Colonic mucosa (tissue), 4 donors: Measurements from ENCODE around the gene PARL. TPM values are rescaled to one million over a fixed set of nuclear protein-coding genes. Genes with fewer than 3 reads are reported as not detected.

Experiments used
- DNase-seq: peaks from one replicate; pipeline ENCODE4 v3.0.0-alpha.2; 2020
- H3K27ac ChIP-seq: fragments of 200-600 bp; one replicate; pipeline ENCODE4 v1.8.0; 2021
- H3K27me3 ChIP-seq: fragments of 200-600 bp; one replicate; pipeline ENCODE4 v1.8.0; 2021
- H3K36me3 ChIP-seq: fragments of 200-600 bp; one replicate; pipeline ENCODE4 v1.8.0; 2021
- H3K4me1 ChIP-seq: fragments of 200-600 bp; one replicate; pipeline ENCODE4 v1.8.0; 2021; ENCODE audit warnings: mild to moderate bottlenecking
- H3K4me3 ChIP-seq: fragments of 200-600 bp; one replicate; pipeline ENCODE4 v1.8.0; 2021
- H3K9ac ChIP-seq, 2 donors: one replicate each; pipeline ENCODE4 v1.7.0; 2013; ENCODE audit warnings: control low read depth in 2 of 2, low read depth in 2 of 2, low read length in 2 of 2
- H3K9me3 ChIP-seq: fragments of 200-600 bp; one replicate; pipeline ENCODE4 v1.8.0; 2021
- CTCF ChIP-seq: fragments of 200-600 bp; IDR thresholded peaks from one replicate; pipeline ENCODE4 v1.8.0; 2022; ENCODE audit warnings: antibody characterized with exemption, mild to moderate bottlenecking
- intact Hi-C: fragments of 100-400 bp; cut with DNase I; formaldehyde crosslinking; loops from one replicate; pipeline ENCODE4 v1.14.1; 2022
- total RNA-seq, 2 donors: library from RNA; stranded (reverse); fragmentation: NEBNext Ultra II Directional in 1 of 2; extraction: Animal tissue kit (Norgen Biotek cat#: 25700) in 1 of 2; gene quantifications; one replicate each; pipeline ENCODE4 v1.2.1, GENCODE V29; 2021
- donor health status: healthy.
- donor health status: DM: no; HTN: no; CAD: no.
- donor health status: DM: no; HTN: no; CAD: no.

The PARL gene
- total RNA-seq, 2 donors from 2014 or later: 64.8 to 67.9 TPM

GRCh38 chr3:183807209-183807728 lies 77.4 kb downstream of the PARL start:
- H3K27ac ChIP-seq: no peak overlapping the region
- H3K9ac ChIP-seq: no peak overlapping the region
- no peaks in the 10 kb centered on the region for H3K27me3 ChIP-seq
- DNase-seq: no peak
- intact Hi-C loops: no loop called here
- no peaks in the 10 kb centered on the region for H3K4me1 ChIP-seq
- no peak overlapping the region for H3K4me3 ChIP-seq
- no peak for TF ChIP-seq CTCF
- peaks cover 9% of the 10 kb centered on the region for H3K36me3 ChIP-seq
- H3K9me3 ChIP-seq: no peaks in the 10 kb centered on the region

DNA sequence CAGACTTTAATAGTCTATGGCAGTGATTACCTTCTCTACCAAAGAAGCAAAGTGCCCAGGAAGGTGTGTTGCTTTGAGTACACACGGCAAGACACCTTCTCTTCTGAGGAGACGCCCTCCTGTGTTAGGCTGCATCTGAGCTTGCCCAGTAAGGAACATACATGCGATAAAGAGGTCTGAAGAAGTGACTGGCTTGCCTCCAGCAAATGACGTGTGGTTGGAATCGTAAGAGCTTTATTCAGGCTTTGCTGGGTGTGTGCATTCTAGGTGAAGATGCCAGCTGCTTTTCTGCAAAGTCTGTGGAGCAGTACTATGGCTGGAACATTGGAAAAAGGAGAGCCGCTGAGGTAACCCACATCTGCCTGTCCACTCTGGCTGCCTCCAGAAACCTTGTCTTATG lies 81.7 kb downstream of the PARL start:
- no peak overlapping the region for H3K9ac ChIP-seq
- no peaks in the 10 kb centered on the region for H3K4me1 ChIP-seq
- peaks cover 7% of the 10 kb centered on the region for H3K36me3 ChIP-seq
- no peak for DNase-seq
- H3K27ac ChIP-seq: no peak overlapping the region
- no peak for TF ChIP-seq CTCF
- H3K27me3 ChIP-seq: no peaks in the 10 kb centered on the region
- H3K9me3 ChIP-seq: no peaks in the 10 kb centered on the region
- no peak overlapping the region for H3K4me3 ChIP-seq
- intact Hi-C loops: no loop called here

- H3K27ac ChIP-seq: no peak overlapping the region
- no peak overlapping the region for H3K4me3 ChIP-seq
- H3K9ac ChIP-seq: no peak overlapping the region
- DNase-seq: no peak
- no peaks in the 10 kb centered on the region for H3K4me1 ChIP-seq
- H3K27me3 ChIP-seq: no peaks in the 10 kb centered on the region
- H3K36me3 ChIP-seq: peaks cover 7% of the 10 kb centered on the region
- intact Hi-C loops: no loop called here
- TF ChIP-seq CTCF: no peak
- H3K9me3 ChIP-seq: no peaks in the 10 kb centered on the region
Observed at GRCh38 chr3:183801601-183802000, 83.1 kb downstream of the PARL start.

GRCh38 chr3:183800243-183800863 lies 84.3 kb downstream of the PARL start:
- no peak overlapping the region for H3K4me3 ChIP-seq
- H3K4me1 ChIP-seq: no peaks in the 10 kb centered on the region
- TF ChIP-seq CTCF: no peak
- peaks cover 7% of the 10 kb centered on the region for H3K36me3 ChIP-seq
- no peaks in the 10 kb centered on the region for H3K9me3 ChIP-seq
- H3K27ac ChIP-seq: no peak overlapping the region
- H3K27me3 ChIP-seq: no peaks in the 10 kb centered on the region
- intact Hi-C loops: no loop called here
- DNase-seq: no peak
- H3K9ac ChIP-seq: no peak overlapping the region

- no peak for DNase-seq
- Histone ChIP-seq H3K27me3 (no peaks in the 10 kb centered on the region), H3K9ac (no peak overlapping the region), H3K36me3 (peaks cover 7% of the 10 kb centered on the region), H3K9me3 (no peaks in the 10 kb centered on the region), H3K4me1 (no peaks in the 10 kb centered on the region), H3K27ac (no peak overlapping the region), H3K4me3 (no peak overlapping the region)
- intact Hi-C loops: no loop called here
- TF ChIP-seq CTCF: no peak
Observed at GRCh38 chr3:183799461-183799860, 85.2 kb downstream of the PARL start.
